Parathyroid adenoma (tissue), 2 donors: Measurements from ENCODE around the gene OR51V1.

Experiments used
- H2AFZ ChIP-seq: fragments of 300-600 bp; sonication (generic); one replicate; pipeline ENCODE4 v1.7.0; 2017; ENCODE audit warnings: antibody characterized with exemption, mild to moderate bottlenecking
- H3K27ac ChIP-seq: fragments of 300-600 bp; sonication (generic); one replicate; pipeline ENCODE4 v1.7.0; 2017
- H3K27me3 ChIP-seq: fragments of 300-600 bp; sonication (generic); one replicate; pipeline ENCODE4 v1.7.0; 2017; ENCODE audit warnings: low read length; ENCODE audit not compliant: control insufficient read depth, insufficient read depth
- H3K36me3 ChIP-seq: fragments of 300-600 bp; sonication (generic); one replicate; pipeline ENCODE4 v1.7.0; 2017; ENCODE audit warnings: low read length; ENCODE audit not compliant: control insufficient read depth, insufficient read depth
- H3K4me1 ChIP-seq: fragments of 300-600 bp; sonication (generic); one replicate; pipeline ENCODE4 v1.7.0; 2017; ENCODE audit warnings: control low read depth
- H3K4me2 ChIP-seq: fragments of 300-600 bp; sonication (generic); one replicate; pipeline ENCODE4 v1.7.0; 2017; ENCODE audit warnings: low read length
- H3K4me3 ChIP-seq: fragments of 300-600 bp; sonication (generic); one replicate; pipeline ENCODE4 v1.7.0; 2017; ENCODE audit warnings: low read depth, low read length
- H3K79me2 ChIP-seq: fragments of 300-600 bp; sonication (generic); one replicate; pipeline ENCODE4 v1.7.0; 2017; ENCODE audit warnings: control low read depth
- H3K9ac ChIP-seq: fragments of 300-600 bp; sonication (generic); one replicate; pipeline ENCODE4 v1.7.0; 2017; ENCODE audit warnings: mild to moderate bottlenecking
- H3K9me3 ChIP-seq: fragments of 300-600 bp; sonication (generic); one replicate; pipeline ENCODE4 v1.7.0; 2017; ENCODE audit warnings: low read length; ENCODE audit not compliant: control insufficient read depth
- CTCF ChIP-seq: fragments of 300-600 bp; sonication (generic); IDR thresholded peaks from one replicate; pipeline ENCODE4 v1.7.0; 2017; ENCODE audit warnings: antibody characterized with exemption, mild to moderate bottlenecking
- donor health status: primary hyperparathyroidism.

OR51V1 gene

GRCh38 chr11:5198285-5198684 is 2.2 kb downstream of the OR51V1 start:
- Histone ChIP-seq H3K27me3 (no peaks in the 10 kb centered on the region), H3K4me1 (no peaks in the 10 kb centered on the region), H3K79me2 (no peaks in the 10 kb centered on the region), H2AFZ (no peak overlapping the region), H3K9me3 (no peaks in the 10 kb centered on the region), H3K4me3 (no peak overlapping the region), H3K27ac (no peak overlapping the region), H3K4me2 (no peak overlapping the region), H3K36me3 (no peaks in the 10 kb centered on the region), H3K9ac (no peak overlapping the region)
- no peak for TF ChIP-seq CTCF

GRCh38 chr11:5197536-5197935 is 2.9 kb downstream of the OR51V1 start:
- no peaks in the 10 kb centered on the region for H3K4me1 ChIP-seq
- no peak overlapping the region for H3K9ac ChIP-seq
- TF ChIP-seq CTCF: no peak
- H3K4me2 ChIP-seq: no peak overlapping the region
- no peaks in the 10 kb centered on the region for H3K9me3 ChIP-seq
- no peak overlapping the region for H3K27ac ChIP-seq
- H3K36me3 ChIP-seq: no peaks in the 10 kb centered on the region
- no peaks in the 10 kb centered on the region for H3K27me3 ChIP-seq
- no peaks in the 10 kb centered on the region for H3K79me2 ChIP-seq
- no peak overlapping the region for H2AFZ ChIP-seq
- H3K4me3 ChIP-seq: no peak overlapping the region

- Histone ChIP-seq H3K4me3 (no peak overlapping the region), H2AFZ (no peak overlapping the region), H3K9ac (no peak overlapping the region), H3K4me1 (no peaks in the 10 kb centered on the region), H3K36me3 (no peaks in the 10 kb centered on the region), H3K9me3 (no peaks in the 10 kb centered on the region), H3K4me2 (no peak overlapping the region), H3K27ac (no peak overlapping the region), H3K27me3 (no peaks in the 10 kb centered on the region), H3K79me2 (no peaks in the 10 kb centered on the region)
- no peak for TF ChIP-seq CTCF
Observed at GRCh38 chr11:5196731-5197130, 3.8 kb downstream of the OR51V1 start.

- Histone ChIP-seq H3K9ac (no peak overlapping the region), H3K27me3 (no peaks in the 10 kb centered on the region), H3K36me3 (no peaks in the 10 kb centered on the region), H3K79me2 (no peaks in the 10 kb centered on the region), H3K4me1 (no peaks in the 10 kb centered on the region), H3K9me3 (no peaks in the 10 kb centered on the region), H2AFZ (no peak overlapping the region), H3K4me2 (no peak overlapping the region), H3K27ac (no peak overlapping the region), H3K4me3 (no peak overlapping the region)
- TF ChIP-seq CTCF: no peak
Observed at GRCh38 chr11:5196067-5196466, 4.4 kb downstream of the OR51V1 start.

- no peaks in the 10 kb centered on the region for H3K79me2 ChIP-seq
- no peak overlapping the region for H3K4me2 ChIP-seq
- no peaks in the 10 kb centered on the region for H3K36me3 ChIP-seq
- no peak overlapping the region for H3K27ac ChIP-seq
- H3K9me3 ChIP-seq: no peaks in the 10 kb centered on the region
- H3K27me3 ChIP-seq: no peaks in the 10 kb centered on the region
- H2AFZ ChIP-seq: no peak overlapping the region
- no peak overlapping the region for H3K4me3 ChIP-seq
- no peak for TF ChIP-seq CTCF
- H3K4me1 ChIP-seq: no peaks in the 10 kb centered on the region
- H3K9ac ChIP-seq: no peak overlapping the region
Observed at GRCh38 chr11:5192738-5193137, 7.7 kb downstream of the OR51V1 start.
